Heart right ventricle (tissue), 16 donors: Measurements from ENCODE around the gene IL11RA. TPM values are rescaled to one million over a fixed set of nuclear protein-coding genes. Genes with fewer than 3 reads are reported as not detected.
A peak's percentile ranks its signal among the peaks of the same experiment; 100 is the strongest.

Experiments
- ATAC-seq, 8 donors: fragments of 200-7000 bp; cut with Tn5 transposase; one replicate each; pipeline ENCODE4 v1.9.1; 2020; ENCODE audit warnings: mild to moderate bottlenecking in 8 of 8, moderate library complexity in 8 of 8, moderate number of reproducible peaks in 1 of 8
- DNase-seq, 2 donors: peaks; one replicate each; pipeline ENCODE4 v3.0.0-alpha.2; 2020
- H3K27ac ChIP-seq, 10 donors: fragments of 200-600 bp; sonication (generic) in 2 of 10; one replicate each; pipeline versions ENCODE4 v1.5.0 to v1.8.0; 2020 to 2022; ENCODE audit warnings: mild to moderate bottlenecking in 3 of 10
- H3K27me3 ChIP-seq, 7 donors: fragments of 200-600 bp; one replicate each; pipeline ENCODE4 v1.8.0; 2021 to 2022; ENCODE audit warnings: mild to moderate bottlenecking in 2 of 7
- H3K36me3 ChIP-seq, 9 donors: fragments of 200-600 bp; sonication (generic) in 1 of 9; one replicate each; pipeline versions ENCODE4 v1.5.0 to v1.8.0; 2020 to 2022; ENCODE audit warnings: mild to moderate bottlenecking in 2 of 9
- H3K4me1 ChIP-seq, 9 donors: fragments of 200-600 bp; sonication (generic) in 1 of 9; one replicate each; pipeline versions ENCODE4 v1.5.0 to v1.8.0; 2020 to 2022; ENCODE audit warnings: mild to moderate bottlenecking in 4 of 9
- H3K4me3 ChIP-seq, 10 donors: fragments of 200-600 bp; sonication (generic) in 2 of 10; one replicate each; pipeline versions ENCODE4 v1.5.0 to v1.8.0; 2020 to 2022; ENCODE audit warnings: mild to moderate bottlenecking in 7 of 10, moderate library complexity in 2 of 10
- H3K9me3 ChIP-seq, 11 donors: fragments of 200-600 bp in 10 of 11; sonication (generic) in 2 of 11; one replicate each; pipeline versions ENCODE4 v1.5.0 to v1.8.0; 2013 to 2022; ENCODE audit warnings: mild to moderate bottlenecking in 2 of 11, control low read depth in 1 of 11, moderate library complexity in 1 of 11
- CTCF ChIP-seq, 9 donors: fragments of 200-600 bp; sonication (generic) in 2 of 9; IDR thresholded peaks; one replicate each; pipeline versions ENCODE4 v1.5.0 to v1.8.0; 2021 to 2022; ENCODE audit warnings: antibody characterized with exemption in 9 of 9, mild to moderate bottlenecking in 5 of 9, moderate library complexity in 1 of 9
- WGBS, 2 donors: extraction: QIAGEN DNeasy Blood & Tissue Kit; methylation state at CpG; one replicate each; pipeline ENCODE4 v1.1.7; 2013; ENCODE audit warnings: inconsistent platforms in 1 of 2; 5-methylcytosine and 5-hydroxymethylcytosine counted together
- intact Hi-C, 10 donors: fragments of 100-400 bp; cut with DNase I; formaldehyde crosslinking; loops; one replicate each; pipeline versions ENCODE4 v1.11.1 to v1.14.2; 2022
- polyA plus RNA-seq, 2 donors: library from polyadenylated mRNA; stranded (reverse); fragments of 200-250 nt; gene quantifications; one replicate each; pipeline ENCODE4 v1.2.3, GENCODE V29; 2013
- total RNA-seq, 10 donors: library from RNA; stranded (reverse); fragmentation: NEBNext Ultra II Directional in 3 of 10; extraction: Animal tissue kit (Norgen Biotek cat#: 25700) in 3 of 10; gene quantifications; one replicate each; pipeline versions ENCODE4 v1.2.1 to v1.2.4, GENCODE V29; 2021 to 2023
- donor health status: Arrhythmogenic right ventricular cardiomyopathy.
- donor health status: ischemic (EF 13 %, LVEDD 7.1; RV severe dilation, severe dysfunction).
- donor health status: healthy with polysubstance abuse.
- donor health status: DM: no; HTN: yes; CAD: no.
- donor health status: DM: no; HTN: no; CAD: no.
- donor health status: ischemic (EF 25% LVEDD 6.9; RV normal size, moderate dysfunction).
- donor health status: ischemic (EF 25% LVEDD 5.7; RV mildly dilated, moderate dysfunction).
- donor health status: healthy.
- donor health status: DM: yes; HTN: yes; CAD: no.
- donor health status: Ischemic cardiomyopathy.
- donor health status: ischemic (EF 35%, LVEDD 5.7; RV mildly dilated, moderate dysfunction).
- donor health status: nonischemic (EF 11% LVEDD 7.7; RV severe dilation, severe dysfunction).
- donor health status: DM: yes; HTN: yes; CAD: no.
- donor health status: PGD.
- donor health status: ischemic (EF 29% LVEDD 5.4; RV normal size, mild dysfunction).
- donor health status: nonischemic (EF 23%, LVEDD 6.1; RV moderate dilation, normal function).

IL11RA gene
- total and polyA plus RNA-seq, 12 donors: 26.9 to 53.7 (median 47.9) TPM

GRCh38 chr9:34652602-34653000, 616 bp downstream of the IL11RA start:
- Histone ChIP-seq H3K27me3 (no peaks in the 10 kb centered on the region), H3K4me1 (peaks cover 12 to 73% (median 53%) of the 10 kb centered on the region in 9 donors), H3K9me3 (no peaks in the 10 kb centered on the region), H3K27ac (peak overlapping the region in 9 of 10 donors; percentile 70 to 93 (median 85)), H3K36me3 (peaks cover 0 to 42% (median 13%) of the 10 kb centered on the region in 9 donors), H3K4me3 (peak overlapping the region in 9 of 10 donors; percentile 30 to 66 (median 55))
- no peak for DNase-seq
- WGBS, 2 donors: 8 to 19% methylated on average over 5 of the region's 5 CpGs
- TF ChIP-seq CTCF (IDR thresholded peaks at IDR 0.05): no peak
- intact Hi-C loops: no loop called here
- no peak for ATAC-seq

GRCh38 chr9:34653151-34654072, 1.4 kb downstream of the IL11RA start:
- Histone ChIP-seq H3K4me3 (peak overlapping the region in 8 of 10 donors; percentile 31 to 66 (median 56)), H3K27ac (peak overlapping the region in 9 of 10 donors; percentile 70 to 93 (median 85)), H3K27me3 (no peaks in the 10 kb centered on the region), H3K9me3 (no peaks in the 10 kb centered on the region), H3K4me1 (peaks cover 12 to 65% (median 46%) of the 10 kb centered on the region in 9 donors), H3K36me3 (peaks cover 0 to 46% (median 13%) of the 10 kb centered on the region in 9 donors)
- 21 to 32% methylated on average over 10 to 11 of the region's 11 CpGs for WGBS, 2 donors
- DNase-seq: no peak
- ATAC-seq: peak in 7 of 8 donors; percentile 2 to 15 (median 8)
- TF ChIP-seq CTCF (IDR thresholded peaks at IDR 0.05): no peak
- intact Hi-C loops: no loop called here

- Histone ChIP-seq H3K36me3 (peaks cover 0 to 45% (median 4%) of the 10 kb centered on the region in 9 donors), H3K9me3 (no peaks in the 10 kb centered on the region), H3K4me3 (peak overlapping the region in 4 of 10 donors; percentile 8 to 58 (median 36)), H3K4me1 (peaks cover 12 to 59% (median 46%) of the 10 kb centered on the region in 9 donors), H3K27me3 (no peaks in the 10 kb centered on the region), H3K27ac (peak overlapping the region; percentile 31 to 93 (median 82))
- DNase-seq: peak; percentile 79 to 85
- 21 to 34% methylated on average over 11 of the region's 11 CpGs for WGBS, 2 donors
- ATAC-seq: peak; percentile 41 to 79 (median 68)
- intact Hi-C loops: no loop called here
- no peak for TF ChIP-seq CTCF (IDR thresholded peaks at IDR 0.05)
These were observed 2.5 kb downstream of the IL11RA start for GRCh38 chr9:34654323-34655051.

- peaks cover 12 to 59% (median 46%) of the 10 kb centered on the region in 9 donors for H3K4me1 ChIP-seq
- intact Hi-C loops: no loop called here
These were observed 3.4 kb downstream of the IL11RA start for GRCh38 chr9:34655394-34655793.

More at GRCh38 chr9:34655394-34655793, 3.4 kb downstream of the IL11RA start:
- Histone ChIP-seq H3K4me3 (no peak overlapping the region), H3K36me3 (peaks cover 0 to 45% (median 8%) of the 10 kb centered on the region in 9 donors), H3K27ac (peak overlapping the region in 8 of 10 donors; percentile 24 to 93 (median 85)), H3K9me3 (no peaks in the 10 kb centered on the region), H3K27me3 (no peaks in the 10 kb centered on the region)
- TF ChIP-seq CTCF (IDR thresholded peaks at IDR 0.05): no peak
- DNase-seq (no peak), ATAC-seq (no peak)
- 66 to 77% methylated on average over 5 of the region's 5 CpGs for whole genome bisulfite sequencing, 2 donors
